ENCODE data around the gene CFDP1. TPM values are rescaled to one million over a fixed set of nuclear protein-coding genes. Genes with fewer than 3 reads are reported as not detected.

The CFDP1 gene
- total and polyA plus RNA-seq, 11 donors: 17.7 to 60.6 (median 25.3) TPM

DNA sequence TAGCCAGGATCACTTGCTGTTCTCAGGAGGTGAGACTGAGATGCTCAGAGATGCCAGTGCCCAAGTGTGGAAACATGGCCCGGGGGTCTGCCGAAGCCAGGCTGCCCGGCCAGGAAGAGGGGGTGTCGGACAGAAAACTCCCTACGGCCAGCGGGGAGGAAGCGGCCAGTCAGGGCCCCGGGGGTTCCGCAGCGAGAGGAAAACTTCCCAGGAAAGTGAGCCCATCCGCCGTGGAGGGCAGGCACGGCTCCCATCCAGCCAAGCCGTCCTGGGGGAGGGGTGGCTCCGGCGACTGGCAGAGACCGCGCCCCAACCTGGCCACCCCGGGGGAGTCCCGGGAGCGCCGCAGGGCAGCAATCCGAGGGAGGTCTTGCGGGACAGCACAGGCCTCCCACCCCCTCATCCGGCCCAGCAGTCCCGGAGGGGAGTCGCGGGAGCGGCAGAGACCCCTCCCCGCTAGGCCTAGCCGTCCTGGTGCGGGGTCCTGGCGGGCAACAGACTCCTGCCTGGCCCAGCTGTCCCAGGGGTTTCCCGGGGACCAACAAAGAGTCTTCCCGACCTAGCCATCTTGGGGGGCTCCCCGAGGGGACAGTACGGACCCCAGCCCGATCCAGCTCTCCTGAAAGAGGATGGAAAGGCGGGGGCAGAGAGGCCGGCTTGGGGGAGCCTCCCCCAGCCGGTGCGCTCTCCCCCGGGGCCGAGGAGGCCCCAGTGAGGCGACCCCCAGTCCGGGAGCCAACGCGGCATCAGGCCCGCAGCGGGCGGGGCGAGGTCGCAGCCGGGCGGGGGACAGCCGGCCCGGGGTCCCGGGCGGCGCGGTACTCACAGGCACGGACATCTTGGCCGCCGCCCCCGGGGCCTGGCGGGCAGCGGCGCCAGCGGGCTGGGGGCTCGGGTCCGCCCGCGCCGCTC is 168.0 kb downstream of the CFDP1 start:
- Histone ChIP-seq H3K36me3 (peaks cover 0 to 5% (median 0%) of the 10 kb centered on the region in 9 donors), H3K9me3 (no peaks in the 10 kb centered on the region), H3K4me3 (peak overlapping the region; percentile 70 to 100 (median 94)), H3K4me1 (peaks cover 27 to 74% (median 55%) of the 10 kb centered on the region in 12 donors), H3K27me3 (peaks cover 0 to 50% (median 0%) of the 10 kb centered on the region in 9 donors), H3K27ac (peak overlapping the region; percentile 84 to 99 (median 96))
- intact Hi-C loops (cut with DNase I): loop anchor here in 6 of 10 donors (2.0 to 5.0 kb wide), 3 partner anchors 33 to 42 kb away; no protein-coding TSS in a partner anchor
- DNase-seq: peak; percentile 65 to 75 (median 66)
- 0 to 8% (median 1%) methylated on average over 6 to 74 of the region's 74 CpGs for WGBS, 4 donors
- peak in 3 of 4 donors; percentile 3 to 52 (median 32) for ATAC-seq
- TF ChIP-seq, protein P1, sequence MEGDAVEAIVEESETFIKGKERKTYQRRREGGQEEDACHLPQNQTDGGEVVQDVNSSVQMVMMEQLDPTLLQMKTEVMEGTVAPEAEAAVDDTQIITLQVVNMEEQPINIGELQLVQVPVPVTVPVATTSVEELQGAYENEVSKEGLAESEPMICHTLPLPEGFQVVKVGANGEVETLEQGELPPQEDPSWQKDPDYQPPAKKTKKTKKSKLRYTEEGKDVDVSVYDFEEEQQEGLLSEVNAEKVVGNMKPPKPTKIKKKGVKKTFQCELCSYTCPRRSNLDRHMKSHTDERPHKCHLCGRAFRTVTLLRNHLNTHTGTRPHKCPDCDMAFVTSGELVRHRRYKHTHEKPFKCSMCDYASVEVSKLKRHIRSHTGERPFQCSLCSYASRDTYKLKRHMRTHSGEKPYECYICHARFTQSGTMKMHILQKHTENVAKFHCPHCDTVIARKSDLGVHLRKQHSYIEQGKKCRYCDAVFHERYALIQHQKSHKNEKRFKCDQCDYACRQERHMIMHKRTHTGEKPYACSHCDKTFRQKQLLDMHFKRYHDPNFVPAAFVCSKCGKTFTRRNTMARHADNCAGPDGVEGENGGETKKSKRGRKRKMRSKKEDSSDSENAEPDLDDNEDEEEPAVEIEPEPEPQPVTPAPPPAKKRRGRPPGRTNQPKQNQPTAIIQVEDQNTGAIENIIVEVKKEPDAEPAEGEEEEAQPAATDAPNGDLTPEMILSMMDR (IDR thresholded peaks at IDR 0.05): no peak
- TF ChIP-seq POLR2A (IDR thresholded peaks at IDR 0.05): no peak

DNA sequence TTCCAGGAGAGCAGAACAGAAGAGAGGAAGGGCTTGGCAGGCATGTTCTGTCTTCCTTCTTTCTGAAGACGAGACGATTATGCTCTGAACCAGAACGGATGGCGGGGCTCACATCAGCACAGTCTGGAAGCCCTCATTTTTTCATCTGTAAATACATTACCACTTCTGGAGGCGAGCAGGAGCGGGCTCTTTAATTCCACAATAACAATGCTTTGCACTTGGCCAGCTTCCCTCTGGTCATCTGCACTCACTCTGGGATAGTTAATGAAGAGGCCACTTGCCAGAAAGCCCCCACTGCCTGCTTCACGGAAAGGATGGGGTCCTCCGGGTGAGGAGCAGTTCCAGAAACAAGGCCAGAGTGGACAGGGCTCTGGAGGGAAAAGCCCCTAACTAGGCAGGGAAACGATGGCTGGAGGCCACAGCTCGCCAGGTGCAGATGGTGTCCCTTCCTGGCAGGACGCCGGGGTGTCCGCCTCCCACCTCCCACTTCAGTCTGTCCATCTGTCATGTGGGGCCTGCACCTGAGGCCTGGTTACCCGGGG is 168.8 kb downstream of the CFDP1 start:
- intact Hi-C loops (cut with DNase I): loop anchor here in 3 of 10 donors (2.0 to 5.0 kb wide), 2 partner anchors 40 to 43 kb away; no protein-coding TSS in a partner anchor
- peaks cover 0 to 50% (median 0%) of the 10 kb centered on the region in 9 donors for H3K27me3 ChIP-seq

DNA sequence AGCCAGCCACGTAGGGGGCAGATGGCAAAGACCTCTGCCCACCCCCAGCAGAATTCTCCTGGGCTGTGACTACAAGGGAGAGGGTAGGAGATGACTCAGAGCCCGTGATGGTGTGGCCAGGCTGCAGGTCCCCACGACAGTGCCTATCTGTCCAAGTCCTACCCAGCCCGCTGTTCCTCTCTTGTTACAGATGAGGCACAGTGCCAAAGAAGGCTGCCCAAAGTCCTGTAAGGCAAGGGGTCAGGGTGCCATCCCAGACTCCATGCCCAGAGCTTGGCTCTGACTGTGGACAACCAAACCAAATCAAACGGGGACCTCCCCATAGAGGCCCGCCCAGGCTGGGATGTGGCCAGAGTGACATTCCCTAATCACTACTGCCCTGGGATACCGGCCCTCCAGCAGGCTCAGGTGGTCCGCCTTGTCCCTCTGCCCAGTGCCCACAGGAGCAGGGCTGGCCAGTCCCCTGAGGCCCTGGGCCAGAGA is 169.3 kb downstream of the CFDP1 start:
- intact Hi-C loops (cut with DNase I): loop anchor here in 4 of 10 donors (1.0 to 5.0 kb wide), 3 partner anchors 12 to 43 kb away; no protein-coding TSS in a partner anchor
- Histone ChIP-seq H3K9me3 (no peaks in the 10 kb centered on the region), H3K4me1 (peaks cover 27 to 82% (median 56%) of the 10 kb centered on the region in 12 donors), H3K27ac (peak overlapping the region; percentile 28 to 99 (median 96)), H3K4me3 (peak overlapping the region in 11 of 12 donors; percentile 70 to 100 (median 98)), H3K36me3 (peaks cover 0 to 5% (median 0%) of the 10 kb centered on the region in 9 donors), H3K27me3 (peaks cover 0 to 51% (median 0%) of the 10 kb centered on the region in 9 donors)
- DNase-seq: peak in 3 of 5 donors; percentile 52 to 79 (median 64)
- 6 to 25% (median 14%) methylated on average over 4 to 8 of the region's 8 CpGs for WGBS, 4 donors
- ATAC-seq: peak; percentile 26 to 48 (median 39)
- TF ChIP-seq, protein P1 (IDR thresholded peaks at IDR 0.05): no peak
- TF ChIP-seq POLR2A (IDR thresholded peaks at IDR 0.05): no peak

More for the DNA sequence above, 168.8 kb downstream of the CFDP1 start:
- Histone ChIP-seq H3K4me1 (peaks cover 27 to 80% (median 55%) of the 10 kb centered on the region in 12 donors), H3K9me3 (no peaks in the 10 kb centered on the region), H3K36me3 (peaks cover 0 to 5% (median 0%) of the 10 kb centered on the region in 9 donors), H3K4me3 (peak overlapping the region; percentile 70 to 100 (median 94)), H3K27ac (peak overlapping the region; percentile 84 to 99 (median 96))
- peak in 3 of 5 donors; percentile 32 to 62 (median 60) for DNase-seq
- TF ChIP-seq, protein P1 (IDR thresholded peaks at IDR 0.05): no peak
- TF ChIP-seq POLR2A (IDR thresholded peaks at IDR 0.05): no peak
- 6 to 17% (median 14%) methylated on average over 8 to 14 of the region's 14 CpGs for WGBS, 4 donors
- ATAC-seq: peak in 2 of 4 donors; percentile 6 to 38

Data from heart left ventricle (tissue), 16 donors.